HCT116 (cell line): ENCODE results near the gene TBC1D23.

Source experiments
- CEBPB ChIP-seq: IDR thresholded peaks from 2 replicates; pipeline ENCODE4 v1.6.1; 2012; ENCODE audit warnings: low read depth
- CTCF ChIP-seq, 3 experiments: fragments of 200-600 bp in 1 of 3; sonication (generic) in 1 of 3; IDR thresholded peaks in 2 of 3; conservative IDR thresholded peaks in 1 of 3; 2 replicates each; pipeline ENCODE4 v1.5.1; 2012 to 2017; ENCODE audit warnings: low read depth in 2 of 3, low read length in 2 of 3, antibody characterized with exemption in 1 of 3, borderline replicate concordance in 1 of 3, control low read depth in 1 of 3, mild to moderate bottlenecking in 1 of 3, mixed read lengths in 1 of 3, mixed run types in 1 of 3, moderate library complexity in 1 of 3; ENCODE audit not compliant: insufficient read depth in 1 of 3
- EGR1 ChIP-seq: IDR thresholded peaks from 2 replicates; pipeline ENCODE4 v1.6.1; 2012; ENCODE audit warnings: low read depth
- EZH2 ChIP-seq: fragments of 200-600 bp; sonication (generic); IDR thresholded peaks from 2 replicates; pipeline ENCODE4 v1.6.1; 2017; ENCODE audit warnings: antibody characterized with exemption, mixed run types
- FOSL1 ChIP-seq: IDR thresholded peaks from 2 replicates; pipeline ENCODE4 v1.6.1; 2012; ENCODE audit warnings: low read depth
- POLR2A ChIP-seq: IDR thresholded peaks from 2 replicates; pipeline ENCODE4 v1.7.0; 2011; ENCODE audit warnings: borderline replicate concordance; ENCODE audit not compliant: insufficient read depth, insufficient read length; ENCODE audit errors: extremely low read depth
- POLR2AphosphoS5 ChIP-seq: IDR thresholded peaks from 2 replicates; pipeline ENCODE4 v1.6.1; 2011; ENCODE audit warnings: mild to moderate bottlenecking, low read depth, low read length, moderate library complexity
- REST ChIP-seq: IDR thresholded peaks from 2 replicates; pipeline ENCODE4 v1.6.1; 2012; ENCODE audit warnings: low read depth
- SIN3A ChIP-seq: IDR thresholded peaks from 2 replicates; pipeline ENCODE4 v1.6.1; 2012; ENCODE audit warnings: low read depth
- SP1 ChIP-seq: IDR thresholded peaks from 2 replicates; pipeline ENCODE4 v1.6.1; 2012; ENCODE audit warnings: low read depth
- SRF ChIP-seq: IDR thresholded peaks from 2 replicates; pipeline ENCODE4 v1.6.1; 2012; ENCODE audit warnings: low read depth
- TCF7L2 ChIP-seq: IDR thresholded peaks from 2 replicates; pipeline ENCODE4 v1.7.0; 2011; ENCODE audit warnings: borderline replicate concordance, inconsistent platforms; ENCODE audit not compliant: insufficient read depth, insufficient read length; ENCODE audit errors: extremely low read depth
- YY1 ChIP-seq: IDR thresholded peaks from 2 replicates; pipeline ENCODE4 v1.6.1; 2011; ENCODE audit warnings: low read length, low read depth, moderate library complexity, mild to moderate bottlenecking; ENCODE audit not compliant: insufficient replicate concordance; ENCODE audit errors: extremely low read depth
- ZNF274 ChIP-seq: fragments of 200-500 bp; sonication (Bioruptor generic); IDR thresholded peaks from 2 replicates; pipeline ENCODE4 v1.6.1; 2014; ENCODE audit warnings: mild to moderate bottlenecking, low read depth, low read length, inconsistent platforms

DNA sequence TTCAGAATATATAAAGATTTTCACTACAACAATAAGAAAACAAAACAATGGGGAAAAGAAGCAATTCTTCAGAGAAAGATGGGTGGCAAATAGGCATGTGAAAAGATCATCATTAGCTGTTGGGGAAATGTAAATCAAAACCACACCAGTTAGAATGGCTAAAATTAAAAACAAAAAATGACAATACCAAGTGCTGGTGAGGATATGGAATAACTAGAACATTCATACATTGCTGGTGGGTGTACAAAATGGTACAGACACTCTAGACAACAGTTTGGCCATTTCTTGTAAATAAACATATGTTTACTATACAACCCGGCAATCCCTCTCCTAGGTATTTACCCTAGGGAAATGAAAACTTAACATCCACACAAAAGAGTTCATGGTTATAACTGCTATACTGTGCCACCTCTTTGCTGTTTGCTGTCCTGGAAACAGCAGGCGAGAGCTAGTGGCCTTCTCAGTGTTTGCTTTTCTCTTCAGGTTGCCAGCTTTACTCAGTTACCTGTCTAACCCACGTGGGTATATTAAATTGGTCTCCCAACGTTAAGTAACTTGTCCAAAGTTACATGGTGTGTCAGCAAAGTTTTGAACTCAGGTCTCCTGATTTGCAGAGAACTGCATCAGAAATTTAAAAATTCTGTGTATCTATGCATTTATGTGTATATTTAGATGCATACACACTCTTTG is 69.2 kb downstream of the TBC1D23 start:
- TF ChIP-seq TCF7L2 (no peak), POLR2A (no peak), CTCF (IDR thresholded peaks at IDR 0.05 in 2 of 3, conservative IDR thresholded peaks at IDR 0.05 in 1 of 3; ENCODE audit: borderline replicate concordance in 1 of 3, insufficient read depth in 1 of 3, low read depth in 2 of 3, low read length in 2 of 3) (no peak), POLR2AphosphoS5 (no peak), YY1 (no peak), SRF (no peak), SIN3A (no peak), ZNF274 (no peak), CEBPB (no peak), SP1 (no peak), EGR1 (no peak), EZH2 (no peak), REST (no peak), FOSL1 (no peak)
